ENCODE data around the gene IGDCC3. TPM values are rescaled to one million over a fixed set of nuclear protein-coding genes. Genes with fewer than 3 reads are reported as not detected.

Gene IGDCC3
- total and polyA plus RNA-seq, 10 of the 15 experiments (the other 5 are each of a cell fraction or from before 2014, with no cell fraction given), result 0.10 to 0.20 (median 0.15) TPM; not detected in 7

- TF ChIP-seq ETV6 (conservative IDR thresholded peaks at IDR 0.05 in 1 of 2, IDR thresholded peaks at IDR 0.05 in 1 of 2; ENCODE audit: borderline replicate concordance in 1 of 2, low read depth in 1 of 2) (peak in 1 of 2 experiments; percentile 83; a peak in 1 of 4 replicates), FOS (IDR thresholded peaks at IDR 0.05; ENCODE audit: borderline replicate concordance, extremely low read depth, insufficient read length) (no peak), GATAD2B (conservative IDR thresholded peaks at IDR 0.05; ENCODE audit: low read depth) (no peak; the same call in 1 of the 2 replicates), NR2F1 (conservative IDR thresholded peaks at IDR 0.05) (peak; percentile 90), MAX (IDR thresholded peaks at IDR 0.05; ENCODE audit: low read depth, low read length) (no peak), HDGF (IDR thresholded peaks at IDR 0.05) (no peak), EGR1 (IDR thresholded peaks at IDR 0.05; ENCODE audit: borderline replicate concordance in 1 of 2, low read depth in 2 of 2, low read length in 2 of 2) (peak in 1 of 2 experiments; percentile 58; a peak in 2 of 3 replicates), CEBPB (IDR thresholded peaks at IDR 0.05; ENCODE audit: borderline replicate concordance in 1 of 2, low read depth in 2 of 2, low read length in 2 of 2) (peak in 1 of 2 experiments; percentile 96; a peak in 2 of 4 replicates), PBX3 (IDR thresholded peaks at IDR 0.05; ENCODE audit: insufficient replicate concordance, low read depth, low read length) (peak; percentile 60), RB1 (IDR thresholded peaks at IDR 0.05; ENCODE audit: borderline replicate concordance) (peak; percentile 76; the same call in 1 of the 2 replicates), HSF1 (IDR thresholded peaks at IDR 0.05; ENCODE audit: low read depth, low read length) (peak; percentile 53; the same call in 1 of the 2 replicates), EED (IDR thresholded peaks at IDR 0.05; ENCODE audit: low read depth) (no peak), IRF4 (IDR thresholded peaks at IDR 0.05; ENCODE audit: low read depth, low read length) (peak; percentile 47; the same call in 1 of the 2 replicates), BACH1 (IDR thresholded peaks at IDR 0.05; ENCODE audit: borderline replicate concordance) (peak; percentile 100)
- TF ChIP-seq, protein P1, sequence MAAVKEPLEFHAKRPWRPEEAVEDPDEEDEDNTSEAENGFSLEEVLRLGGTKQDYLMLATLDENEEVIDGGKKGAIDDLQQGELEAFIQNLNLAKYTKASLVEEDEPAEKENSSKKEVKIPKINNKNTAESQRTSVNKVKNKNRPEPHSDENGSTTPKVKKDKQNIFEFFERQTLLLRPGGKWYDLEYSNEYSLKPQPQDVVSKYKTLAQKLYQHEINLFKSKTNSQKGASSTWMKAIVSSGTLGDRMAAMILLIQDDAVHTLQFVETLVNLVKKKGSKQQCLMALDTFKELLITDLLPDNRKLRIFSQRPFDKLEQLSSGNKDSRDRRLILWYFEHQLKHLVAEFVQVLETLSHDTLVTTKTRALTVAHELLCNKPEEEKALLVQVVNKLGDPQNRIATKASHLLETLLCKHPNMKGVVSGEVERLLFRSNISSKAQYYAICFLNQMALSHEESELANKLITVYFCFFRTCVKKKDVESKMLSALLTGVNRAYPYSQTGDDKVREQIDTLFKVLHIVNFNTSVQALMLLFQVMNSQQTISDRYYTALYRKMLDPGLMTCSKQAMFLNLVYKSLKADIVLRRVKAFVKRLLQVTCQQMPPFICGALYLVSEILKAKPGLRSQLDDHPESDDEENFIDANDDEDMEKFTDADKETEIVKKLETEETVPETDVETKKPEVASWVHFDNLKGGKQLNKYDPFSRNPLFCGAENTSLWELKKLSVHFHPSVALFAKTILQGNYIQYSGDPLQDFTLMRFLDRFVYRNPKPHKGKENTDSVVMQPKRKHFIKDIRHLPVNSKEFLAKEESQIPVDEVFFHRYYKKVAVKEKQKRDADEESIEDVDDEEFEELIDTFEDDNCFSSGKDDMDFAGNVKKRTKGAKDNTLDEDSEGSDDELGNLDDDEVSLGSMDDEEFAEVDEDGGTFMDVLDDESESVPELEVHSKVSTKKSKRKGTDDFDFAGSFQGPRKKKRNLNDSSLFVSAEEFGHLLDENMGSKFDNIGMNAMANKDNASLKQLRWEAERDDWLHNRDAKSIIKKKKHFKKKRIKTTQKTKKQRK (IDR thresholded peaks at IDR 0.05; ENCODE audit: low read depth, low read length), result peak; percentile 36; the same call in 1 of the 2 replicates
- TF ChIP-seq, protein P2, sequence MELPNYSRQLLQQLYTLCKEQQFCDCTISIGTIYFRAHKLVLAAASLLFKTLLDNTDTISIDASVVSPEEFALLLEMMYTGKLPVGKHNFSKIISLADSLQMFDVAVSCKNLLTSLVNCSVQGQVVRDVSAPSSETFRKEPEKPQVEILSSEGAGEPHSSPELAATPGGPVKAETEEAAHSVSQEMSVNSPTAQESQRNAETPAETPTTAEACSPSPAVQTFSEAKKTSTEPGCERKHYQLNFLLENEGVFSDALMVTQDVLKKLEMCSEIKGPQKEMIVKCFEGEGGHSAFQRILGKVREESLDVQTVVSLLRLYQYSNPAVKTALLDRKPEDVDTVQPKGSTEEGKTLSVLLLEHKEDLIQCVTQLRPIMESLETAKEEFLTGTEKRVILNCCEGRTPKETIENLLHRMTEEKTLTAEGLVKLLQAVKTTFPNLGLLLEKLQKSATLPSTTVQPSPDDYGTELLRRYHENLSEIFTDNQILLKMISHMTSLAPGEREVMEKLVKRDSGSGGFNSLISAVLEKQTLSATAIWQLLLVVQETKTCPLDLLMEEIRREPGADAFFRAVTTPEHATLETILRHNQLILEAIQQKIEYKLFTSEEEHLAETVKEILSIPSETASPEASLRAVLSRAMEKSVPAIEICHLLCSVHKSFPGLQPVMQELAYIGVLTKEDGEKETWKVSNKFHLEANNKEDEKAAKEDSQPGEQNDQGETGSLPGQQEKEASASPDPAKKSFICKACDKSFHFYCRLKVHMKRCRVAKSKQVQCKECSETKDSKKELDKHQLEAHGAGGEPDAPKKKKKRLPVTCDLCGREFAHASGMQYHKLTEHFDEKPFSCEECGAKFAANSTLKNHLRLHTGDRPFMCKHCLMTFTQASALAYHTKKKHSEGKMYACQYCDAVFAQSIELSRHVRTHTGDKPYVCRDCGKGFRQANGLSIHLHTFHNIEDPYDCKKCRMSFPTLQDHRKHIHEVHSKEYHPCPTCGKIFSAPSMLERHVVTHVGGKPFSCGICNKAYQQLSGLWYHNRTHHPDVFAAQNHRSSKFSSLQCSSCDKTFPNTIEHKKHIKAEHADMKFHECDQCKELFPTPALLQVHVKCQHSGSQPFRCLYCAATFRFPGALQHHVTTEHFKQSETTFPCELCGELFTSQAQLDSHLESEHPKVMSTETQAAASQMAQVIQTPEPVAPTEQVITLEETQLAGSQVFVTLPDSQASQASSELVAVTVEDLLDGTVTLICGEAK (IDR thresholded peaks at IDR 0.05; ENCODE audit: borderline replicate concordance), result peak; percentile 30; the same call in 1 of the 2 replicates
Observed at GRCh38 chr15:65304381-65305149, 73.2 kb downstream of the IGDCC3 start, which contains the start of gene RNU5B-1 (continued).
